ENCODE results near the gene STK11IP. TPM values are rescaled to one million over a fixed set of nuclear protein-coding genes. Genes with fewer than 3 reads are reported as not detected.

The STK11IP gene
- total and polyA plus RNA-seq, 3 donors from 2014 or later = 81.9 to 134 (median 130) TPM

- DNase-seq = no peak
- Histone ChIP-seq H3K4me1 (no peaks in the 10 kb centered on the region), H3K27me3 (no peaks in the 10 kb centered on the region), H3K27ac (no peak overlapping the region), H3K4me3 (no peak overlapping the region), H3K36me3 (ENCODE audit: low read depth, missing control alignments) (no peaks in the 10 kb centered on the region), H3K9me3 (no peaks in the 10 kb centered on the region)
- intact Hi-C loops (cut with DNase I; ENCODE audit: low total_unique reads) = no loop called here
- no peak for TF ChIP-seq POLR2A (IDR thresholded peaks at IDR 0.05)
- no peak for TF ChIP-seq CTCF (IDR thresholded peaks at IDR 0.05)
Measured at GRCh38 chr2:219662566-219662965, 64.9 kb downstream of the STK11IP start.

- no peak for DNase-seq
- Histone ChIP-seq H3K27me3 (no peaks in the 10 kb centered on the region), H3K4me1 (no peaks in the 10 kb centered on the region), H3K9me3 (no peaks in the 10 kb centered on the region), H3K4me3 (no peak overlapping the region), H3K36me3 (ENCODE audit: low read depth, missing control alignments) (no peaks in the 10 kb centered on the region), H3K27ac (no peak overlapping the region)
- WGBS, 2 donors = 80 to 92% methylated on average over 11 of the region's 11 CpGs
- TF ChIP-seq CTCF (IDR thresholded peaks at IDR 0.05) (no peak), POLR2A (IDR thresholded peaks at IDR 0.05) (no peak)
- intact Hi-C loops (cut with DNase I; ENCODE audit: low total_unique reads) = no loop called here
Measured at GRCh38 chr2:219663116-219663762, 65.6 kb downstream of the STK11IP start.

- H3K4me3 ChIP-seq = no peak overlapping the region
- intact Hi-C loops (cut with DNase I; ENCODE audit: low total_unique reads) = no loop called here
- H3K27ac ChIP-seq = no peak overlapping the region
- DNase-seq = no peak
- no peaks in the 10 kb centered on the region for H3K9me3 ChIP-seq
- no peaks in the 10 kb centered on the region for H3K36me3 ChIP-seq (ENCODE audit: low read depth, missing control alignments)
- H3K27me3 ChIP-seq = no peaks in the 10 kb centered on the region
- no peak for TF ChIP-seq POLR2A (IDR thresholded peaks at IDR 0.05)
- H3K4me1 ChIP-seq = no peaks in the 10 kb centered on the region
- WGBS, 2 donors = 92 to 96% methylated on average over 5 of the region's 5 CpGs
Measured at GRCh38 chr2:219664041-219664440, 66.4 kb downstream of the STK11IP start.

- no peak for TF ChIP-seq POLR2A (IDR thresholded peaks at IDR 0.05)
- no peak for TF ChIP-seq CTCF (IDR thresholded peaks at IDR 0.05)
- WGBS, 2 donors = 34 to 49% methylated on average over 4 of the region's 4 CpGs
- peak; percentile 80 for DNase-seq
- H3K9me3 ChIP-seq = no peaks in the 10 kb centered on the region
- no peak overlapping the region for H3K27ac ChIP-seq
- intact Hi-C loops (cut with DNase I; ENCODE audit: low total_unique reads) = no loop called here
- H3K4me1 ChIP-seq = no peaks in the 10 kb centered on the region
- H3K36me3 ChIP-seq (ENCODE audit: low read depth, missing control alignments) = no peaks in the 10 kb centered on the region
- H3K27me3 ChIP-seq = no peaks in the 10 kb centered on the region
- no peak overlapping the region for H3K4me3 ChIP-seq
Measured at GRCh38 chr2:219664944-219665343, 67.3 kb downstream of the STK11IP start.

- Histone ChIP-seq H3K27ac (no peak overlapping the region), H3K9me3 (no peaks in the 10 kb centered on the region), H3K4me3 (no peak overlapping the region), H3K27me3 (no peaks in the 10 kb centered on the region), H3K4me1 (no peaks in the 10 kb centered on the region), H3K36me3 (ENCODE audit: low read depth, missing control alignments) (no peaks in the 10 kb centered on the region)
- DNase-seq = no peak
- intact Hi-C loops (cut with DNase I; ENCODE audit: low total_unique reads) = no loop called here
- TF ChIP-seq POLR2A (IDR thresholded peaks at IDR 0.05) (no peak), CTCF (IDR thresholded peaks at IDR 0.05) (no peak)
- WGBS, 2 donors = 75 to 81% methylated on average over 6 of the region's 6 CpGs
Measured at GRCh38 chr2:219665926-219666325, 68.3 kb downstream of the STK11IP start.

Small RNA genes lying within 50 kb of the gene (microRNA-seq; reads per million reads assigned to microRNA genes)
- 1.4 reads per million in 2 donors for gene MIR3132 (ENCODE audit: borderline number of aligned reads in 2 of 2, borderline replicate concordance in 1 of 2)

Small RNA genes lying within 50 kb of the gene (small RNA-seq; reads per million reads assigned to genes)
- gene MIR3132 (0 reads per million in 2 donors), gene RN7SKP213 (0 to 0.09 reads per million in 2 donors)

Other genes with a start within 250 kb of the STK11IP start
- gene DNPEP, start 209.9 kb upstream of the STK11IP start, total RNA-seq = 10 to 100 TPM; 84.8 to 90.2 TPM
- gene DNPEP, start 209.9 kb upstream of the STK11IP start, polyA plus RNA-seq (ENCODE audit: insufficient read depth, low read depth, low replicate concordance) = 145 TPM
- gene DES, start 179.5 kb upstream of the STK11IP start, total RNA-seq = 10 to 100 TPM; 17.6 to 33.3 TPM
- 199 TPM for gene DES, start 179.5 kb upstream of the STK11IP start, polyA plus RNA-seq (ENCODE audit: insufficient read depth, low read depth, low replicate concordance)
- 10 to 100 TPM; 23.0 to 24.3 TPM for gene SPEG, start 163.0 kb upstream of the STK11IP start, total RNA-seq
- gene SPEG, start 163.0 kb upstream of the STK11IP start, polyA plus RNA-seq (ENCODE audit: insufficient read depth, low read depth, low replicate concordance) = 16.0 TPM
- 10 to 100 TPM; 24.6 to 28.3 TPM for gene GMPPA, start 99.0 kb upstream of the STK11IP start, total RNA-seq
- 19.6 TPM for gene GMPPA, start 99.0 kb upstream of the STK11IP start, polyA plus RNA-seq (ENCODE audit: insufficient read depth, low read depth, low replicate concordance)
- gene ASIC4, start 83.4 kb upstream of the STK11IP start, total RNA-seq = 1 to 10 TPM; 2.0 to 4.6 TPM
- gene ASIC4, start 83.4 kb upstream of the STK11IP start, polyA plus RNA-seq (ENCODE audit: insufficient read depth, low read depth, low replicate concordance) = 1.5 TPM
- gene CHPF, start 54.0 kb upstream of the STK11IP start, total RNA-seq = 100 to 1,000 TPM; 796 to 992 TPM
- gene CHPF, start 54.0 kb upstream of the STK11IP start, polyA plus RNA-seq (ENCODE audit: insufficient read depth, low read depth, low replicate concordance) = 194 TPM
- gene TMEM198, start 53.8 kb upstream of the STK11IP start, total RNA-seq = 10 to 100 TPM; 11.3 to 11.8 TPM
- 7.3 TPM for gene TMEM198, start 53.8 kb upstream of the STK11IP start, polyA plus RNA-seq (ENCODE audit: insufficient read depth, low read depth, low replicate concordance)
- 100 to 1,000 TPM; 462 to 507 TPM for gene OBSL1, start 26.3 kb upstream of the STK11IP start, total RNA-seq
- gene OBSL1, start 26.3 kb upstream of the STK11IP start, polyA plus RNA-seq (ENCODE audit: insufficient read depth, low read depth, low replicate concordance) = 312 TPM
- 100 to 1,000 TPM; 325 to 371 TPM for gene INHA, start 25.5 kb upstream of the STK11IP start, total RNA-seq
- gene INHA, start 25.5 kb upstream of the STK11IP start, polyA plus RNA-seq (ENCODE audit: insufficient read depth, low read depth, low replicate concordance) = 265 TPM
- 10 to 100 TPM; 31.3 to 44.3 TPM for gene SLC4A3, start 29.8 kb downstream of the STK11IP start, total RNA-seq
- gene SLC4A3, start 29.8 kb downstream of the STK11IP start, polyA plus RNA-seq (ENCODE audit: insufficient read depth, low read depth, low replicate concordance) = 15.1 TPM